Sigmoid colon (tissue), 4 donors: ENCODE results near the gene TRIB2.

Experiments used
- EP300 ChIP-seq, 4 donors: sonication (generic); formaldehyde crosslinking; IDR thresholded peaks; one replicate each; pipeline ENCODE4 v1.6.1; 2017; ENCODE audit warnings: antibody characterized with exemption in 4 of 4
- POLR2A ChIP-seq, 2 donors: fragments of 450-650 bp; IDR thresholded peaks; one replicate each; pipeline ENCODE4 v1.6.1; 2016; ENCODE audit warnings: antibody characterized with exemption in 2 of 2, mild to moderate bottlenecking in 2 of 2, moderate library complexity in 2 of 2
- POLR2AphosphoS5 ChIP-seq, 4 donors: sonication (generic); formaldehyde crosslinking; IDR thresholded peaks; one replicate each; pipeline ENCODE4 v1.6.1; 2017; ENCODE audit warnings: antibody characterized with exemption in 4 of 4
- TF ChIP-seq, protein P1 (sequence below), 4 experiments: fragments of 450-650 bp in 3 of 4; fragments of 200-600 bp in 1 of 4; IDR thresholded peaks; one replicate each; pipeline ENCODE4 v1.5.1; 2016 to 2019; ENCODE audit warnings: antibody characterized with exemption in 4 of 4, mild to moderate bottlenecking in 3 of 4, moderate library complexity in 2 of 4

DNA sequence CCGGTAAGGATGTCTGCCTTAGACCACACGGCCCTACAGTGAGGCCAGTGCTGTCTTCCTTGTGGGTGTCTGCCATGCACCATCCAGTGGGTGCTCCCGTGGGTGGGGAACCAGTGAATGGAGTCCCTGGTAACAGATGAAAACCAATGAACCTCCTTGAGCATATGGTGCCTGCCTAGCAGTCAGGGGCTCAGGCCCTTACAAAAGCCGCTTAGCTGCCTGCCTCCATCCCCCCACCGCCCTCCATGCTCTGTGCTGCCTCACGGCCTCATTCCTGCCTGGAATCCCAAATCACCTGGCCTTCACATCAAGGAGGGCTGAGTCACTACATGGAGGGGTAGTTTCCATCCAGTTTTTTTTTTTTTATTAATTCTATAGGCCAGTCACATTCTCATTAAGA is 30.8 kb upstream of the TRIB2 start:
- TF ChIP-seq POLR2A (IDR thresholded peaks at IDR 0.05) (no peak), POLR2AphosphoS5 (IDR thresholded peaks at IDR 0.05) (no peak), EP300 (IDR thresholded peaks at IDR 0.05) (no peak)
- TF ChIP-seq, protein P1, sequence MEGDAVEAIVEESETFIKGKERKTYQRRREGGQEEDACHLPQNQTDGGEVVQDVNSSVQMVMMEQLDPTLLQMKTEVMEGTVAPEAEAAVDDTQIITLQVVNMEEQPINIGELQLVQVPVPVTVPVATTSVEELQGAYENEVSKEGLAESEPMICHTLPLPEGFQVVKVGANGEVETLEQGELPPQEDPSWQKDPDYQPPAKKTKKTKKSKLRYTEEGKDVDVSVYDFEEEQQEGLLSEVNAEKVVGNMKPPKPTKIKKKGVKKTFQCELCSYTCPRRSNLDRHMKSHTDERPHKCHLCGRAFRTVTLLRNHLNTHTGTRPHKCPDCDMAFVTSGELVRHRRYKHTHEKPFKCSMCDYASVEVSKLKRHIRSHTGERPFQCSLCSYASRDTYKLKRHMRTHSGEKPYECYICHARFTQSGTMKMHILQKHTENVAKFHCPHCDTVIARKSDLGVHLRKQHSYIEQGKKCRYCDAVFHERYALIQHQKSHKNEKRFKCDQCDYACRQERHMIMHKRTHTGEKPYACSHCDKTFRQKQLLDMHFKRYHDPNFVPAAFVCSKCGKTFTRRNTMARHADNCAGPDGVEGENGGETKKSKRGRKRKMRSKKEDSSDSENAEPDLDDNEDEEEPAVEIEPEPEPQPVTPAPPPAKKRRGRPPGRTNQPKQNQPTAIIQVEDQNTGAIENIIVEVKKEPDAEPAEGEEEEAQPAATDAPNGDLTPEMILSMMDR (IDR thresholded peaks at IDR 0.05): no peak
